Urothelium cell line (cell line): ENCODE measurements around the gene KANTR.
A peak's percentile ranks its signal among the peaks of the same experiment; 100 is the strongest.

Experiments used
- DNase-seq: peaks from one replicate; pipeline ENCODE4 v3.0.0; 2011; ENCODE audit warnings: low spot score, mixed read lengths
- FAIRE-seq: peaks from 2 replicates; lab custom pipeline; 2011; peaks lifted over from hg19 to GRCh38; lab: Jason Lieb, UNC

Gene KANTR

DNA sequence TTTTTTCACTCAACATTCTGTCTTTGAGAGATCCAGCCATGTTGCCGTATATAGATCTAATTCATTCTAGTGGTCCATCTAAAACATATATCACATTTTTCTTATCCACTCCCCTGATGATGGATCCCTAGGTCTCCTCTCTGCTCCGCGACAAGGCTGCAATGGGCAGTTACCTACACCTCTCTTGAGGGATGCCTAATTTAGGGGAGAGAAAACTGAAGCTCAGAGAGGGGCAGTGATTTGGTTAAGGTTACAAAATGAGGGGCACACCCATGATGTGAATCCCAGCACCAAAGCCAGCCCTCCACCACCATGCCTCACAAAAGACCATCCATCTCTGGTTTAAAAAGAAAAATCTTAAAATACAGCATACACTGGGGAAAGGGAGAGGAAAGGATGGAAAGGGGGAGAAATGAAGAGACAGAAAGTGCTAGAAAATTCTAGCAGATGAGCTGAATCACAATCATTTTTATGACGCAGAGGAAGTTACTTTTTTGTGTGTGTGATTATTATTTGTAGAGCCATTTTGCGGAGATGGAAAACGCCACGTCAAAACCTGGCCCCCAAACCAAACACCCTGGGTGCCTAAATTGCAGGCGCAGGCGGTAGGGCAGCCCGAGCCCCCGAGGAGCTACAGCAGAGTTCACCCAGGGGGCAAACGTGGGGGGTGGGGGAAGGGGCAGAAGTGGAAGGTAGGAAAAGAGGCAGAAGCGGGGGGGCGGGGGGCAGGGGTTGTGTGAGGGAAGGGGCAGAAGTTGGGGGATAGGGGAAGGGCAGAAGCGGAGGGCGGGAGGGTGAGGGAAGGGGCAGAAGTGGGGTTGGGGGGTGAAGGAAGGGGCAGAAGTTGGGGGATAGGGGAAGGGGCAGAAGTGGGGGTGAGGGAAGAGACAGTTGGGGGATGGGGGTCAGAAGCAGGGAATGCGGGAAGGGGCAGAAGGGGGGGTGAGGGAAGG lies 13.0 kb upstream of the KANTR start:
- no peak for FAIRE-seq

DNA sequence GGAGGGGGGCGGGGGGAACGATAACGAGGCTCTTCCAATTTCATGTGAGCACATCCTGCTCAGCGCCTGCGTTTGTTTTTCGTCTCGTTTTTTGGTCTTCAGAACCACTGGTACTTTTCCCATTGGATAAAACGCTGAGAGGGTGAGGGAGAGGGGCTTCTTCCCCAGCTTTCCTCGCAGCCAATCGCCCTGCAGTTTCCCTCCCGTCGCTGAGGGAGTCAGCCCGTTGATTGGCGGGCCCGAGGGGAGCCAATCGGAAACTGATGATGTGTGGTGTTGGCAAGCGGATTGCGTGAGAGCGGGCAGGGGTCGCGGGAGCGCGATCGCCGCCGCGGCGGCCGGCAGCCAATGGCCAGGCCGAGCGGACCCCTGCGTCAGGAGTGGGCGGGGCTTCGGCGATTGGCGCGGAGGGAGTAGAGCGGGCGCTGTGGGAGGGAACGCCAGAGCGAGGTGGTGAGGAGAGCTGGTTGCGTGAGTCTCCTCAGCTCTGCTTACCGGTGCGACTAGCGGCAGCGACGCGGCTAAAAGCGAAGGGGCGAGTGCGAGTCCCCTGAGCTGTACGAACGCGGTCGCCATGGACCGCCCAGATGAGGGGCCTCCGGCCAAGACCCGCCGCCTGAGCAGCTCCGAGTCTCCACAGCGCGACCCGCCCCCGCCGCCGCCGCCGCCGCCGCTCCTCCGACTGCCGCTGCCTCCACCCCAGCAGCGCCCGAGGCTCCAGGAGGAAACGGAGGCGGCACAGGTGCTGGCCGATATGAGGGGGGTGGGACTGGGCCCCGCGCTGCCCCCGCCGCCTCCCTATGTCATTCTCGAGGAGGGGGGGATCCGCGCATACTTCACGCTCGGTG lies 11.8 kb upstream of the KANTR start, which contains the start of gene TSPYL2:
TSPYL2 (plus strand) TSS at position 443 of the 848 bp plus-strand sequence; CDS start at position 575, 132 bp downstream.
- DNase-seq, result peak; percentile 96
- peak; percentile 76 for FAIRE-seq

More for the DNA sequence above, 13.0 kb upstream of the KANTR start:
- no peak for DNase-seq

DNA sequence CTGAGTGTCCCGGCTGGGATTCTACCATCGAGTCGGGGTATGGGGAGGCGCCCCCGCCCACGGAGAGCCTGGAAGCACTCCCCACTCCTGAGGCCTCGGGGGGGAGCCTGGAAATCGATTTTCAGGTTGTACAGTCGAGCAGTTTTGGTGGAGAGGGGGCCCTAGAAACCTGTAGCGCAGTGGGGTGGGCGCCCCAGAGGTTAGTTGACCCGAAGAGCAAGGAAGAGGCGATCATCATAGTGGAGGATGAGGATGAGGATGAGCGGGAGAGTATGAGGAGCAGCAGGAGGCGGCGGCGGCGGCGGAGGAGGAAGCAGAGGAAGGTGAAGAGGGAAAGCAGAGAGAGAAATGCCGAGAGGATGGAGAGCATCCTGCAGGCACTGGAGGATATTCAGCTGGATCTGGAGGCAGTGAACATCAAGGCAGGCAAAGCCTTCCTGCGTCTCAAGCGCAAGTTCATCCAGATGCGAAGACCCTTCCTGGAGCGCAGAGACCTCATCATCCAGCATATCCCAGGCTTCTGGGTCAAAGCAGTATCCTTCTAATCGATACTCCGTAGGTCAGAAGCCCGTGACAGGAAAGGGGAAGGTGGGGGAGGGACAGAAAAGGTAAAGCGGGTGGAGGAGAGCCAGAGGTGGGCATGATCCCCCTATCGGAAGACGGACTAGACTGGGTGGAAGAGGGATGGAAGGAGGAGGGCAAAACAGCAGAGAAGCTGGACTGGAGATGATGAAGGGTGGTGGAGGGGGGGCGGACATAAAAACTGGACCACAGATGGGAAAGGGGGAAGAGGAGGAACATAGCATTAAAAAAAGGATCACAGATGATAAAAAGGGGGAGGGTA lies 10.9 kb upstream of the KANTR start:
- no peak for DNase-seq
- FAIRE-seq, result no peak

DNA sequence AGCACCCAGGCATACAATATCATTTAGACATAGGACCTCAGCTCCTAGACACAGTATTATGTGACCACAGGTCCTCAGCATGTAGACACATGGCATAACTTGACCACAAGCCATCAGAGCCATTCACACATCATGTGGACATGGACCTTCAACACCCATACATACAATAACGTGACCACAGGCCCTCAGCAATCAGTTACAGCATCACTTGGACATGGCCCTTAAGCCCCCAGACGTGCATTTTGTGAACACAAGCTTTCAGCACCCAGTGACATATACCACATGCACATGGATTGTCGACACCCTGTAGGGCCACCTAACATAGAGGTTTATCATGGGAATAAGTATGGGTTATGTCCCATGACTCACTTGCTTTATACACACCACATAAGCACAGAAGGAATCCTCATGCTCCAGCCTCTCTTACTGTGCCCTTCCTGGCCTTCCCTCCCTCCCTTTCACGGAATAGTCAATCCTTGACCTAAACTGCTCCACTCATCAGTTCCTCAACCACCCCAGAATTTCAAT lies 9.8 kb upstream of the KANTR start:
- no peak for FAIRE-seq
- DNase-seq, result no peak

DNA sequence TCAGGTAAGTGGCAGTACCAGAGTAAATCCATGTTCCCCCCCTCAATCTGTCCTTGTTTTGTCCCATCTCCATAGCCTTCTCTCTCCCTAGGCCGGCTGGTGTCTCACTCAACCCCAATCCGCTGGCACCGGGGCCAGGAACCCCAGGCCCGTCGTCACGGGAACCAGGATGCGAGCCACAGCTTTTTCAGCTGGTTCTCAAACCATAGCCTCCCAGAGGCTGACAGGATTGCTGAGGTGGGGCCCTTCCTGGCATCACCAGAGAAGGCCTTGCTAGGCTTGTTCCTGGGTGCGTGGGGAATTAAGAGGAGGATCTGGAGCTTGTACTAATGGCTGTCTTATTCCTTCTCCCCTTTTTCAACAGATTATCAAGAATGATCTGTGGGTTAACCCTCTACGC lies 9.1 kb upstream of the KANTR start:
- DNase-seq, result no peak
- no peak for FAIRE-seq

DNA sequence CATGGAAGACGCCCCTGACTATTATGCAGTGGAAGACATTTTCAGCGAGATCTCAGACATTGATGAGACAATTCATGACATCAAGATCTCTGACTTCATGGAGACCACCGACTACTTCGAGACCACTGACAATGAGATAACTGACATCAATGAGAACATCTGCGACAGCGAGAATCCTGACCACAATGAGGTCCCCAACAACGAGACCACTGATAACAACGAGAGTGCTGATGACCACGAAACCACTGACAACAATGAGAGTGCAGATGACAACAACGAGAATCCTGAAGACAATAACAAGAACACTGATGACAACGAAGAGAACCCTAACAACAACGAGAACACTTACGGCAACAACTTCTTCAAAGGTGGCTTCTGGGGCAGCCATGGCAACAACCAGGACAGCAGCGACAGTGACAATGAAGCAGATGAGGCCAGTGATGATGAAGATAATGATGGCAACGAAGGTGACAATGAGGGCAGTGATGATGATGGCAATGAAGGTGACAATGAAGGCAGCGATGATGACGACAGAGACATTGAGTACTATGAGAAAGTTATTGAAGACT lies 8.2 kb upstream of the KANTR start:
- DNase-seq, result no peak
- FAIRE-seq, result no peak

GRCh38 chrX:53086464-53086863 lies 7.5 kb upstream of the KANTR start:
- no peak for DNase-seq
- no peak for FAIRE-seq

DNA sequence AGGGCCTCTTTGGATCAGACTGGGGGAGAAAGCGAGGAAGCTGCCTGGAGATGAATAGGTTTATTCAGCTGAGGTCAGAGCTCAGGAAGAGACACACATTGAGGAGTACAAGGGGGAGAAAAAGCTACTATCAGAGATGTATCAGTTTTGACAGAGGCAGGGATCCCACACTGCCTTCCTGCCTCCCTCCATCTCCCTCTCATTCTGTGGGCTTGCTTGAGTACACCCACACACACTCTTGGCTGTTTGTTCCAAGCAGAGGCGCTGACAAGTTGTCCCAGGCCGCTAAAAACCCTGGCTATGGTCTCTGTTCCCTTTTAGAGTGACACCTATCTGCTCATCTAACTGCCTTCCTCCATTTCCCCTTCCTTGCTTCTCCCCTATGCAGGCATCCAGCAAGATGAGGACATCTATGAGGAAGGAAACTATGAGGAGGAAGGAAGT lies 6.5 kb upstream of the KANTR start:
- DNase-seq (no peak), FAIRE-seq (no peak)

GRCh38 chrX:53088136-53088974 lies 5.6 kb upstream of the KANTR start:
- no peak for FAIRE-seq

GRCh38 chrX:53089224-53089842 lies 4.6 kb upstream of the KANTR start:
- DNase-seq (peak; percentile 40), FAIRE-seq (no peak)

More at GRCh38 chrX:53088136-53088974, 5.6 kb upstream of the KANTR start:
- no peak for DNase-seq

- FAIRE-seq (no peak), DNase-seq (no peak)
Measured at GRCh38 chrX:53089925-53090324, 4.0 kb upstream of the KANTR start.

DNA sequence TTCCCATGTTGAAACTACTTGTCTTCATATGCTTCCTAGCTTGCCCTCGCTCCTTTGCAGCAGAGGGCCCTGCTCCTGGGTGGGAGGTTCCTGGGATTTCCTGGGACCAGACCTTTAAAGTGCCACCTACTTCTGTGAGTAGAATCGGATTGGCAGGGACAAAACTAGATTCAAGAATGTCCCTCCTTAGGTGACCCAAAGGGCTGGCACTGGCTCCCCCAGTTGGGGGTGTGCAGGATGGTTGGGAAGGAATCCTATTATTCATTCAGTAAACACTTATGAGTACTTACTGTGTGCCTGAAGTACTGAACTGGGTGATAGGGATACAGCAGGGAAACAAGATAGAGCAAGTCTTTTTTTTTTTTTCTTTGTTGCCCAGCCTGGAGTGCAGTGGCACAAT lies 2.6 kb upstream of the KANTR start:
- no peak for FAIRE-seq

GRCh38 chrX:53093177-53093655 lies 726 bp upstream of the KANTR start:
- FAIRE-seq (no peak), DNase-seq (peak; percentile 79)

More for the DNA sequence above, 2.6 kb upstream of the KANTR start:
- DNase-seq, result no peak

DNA sequence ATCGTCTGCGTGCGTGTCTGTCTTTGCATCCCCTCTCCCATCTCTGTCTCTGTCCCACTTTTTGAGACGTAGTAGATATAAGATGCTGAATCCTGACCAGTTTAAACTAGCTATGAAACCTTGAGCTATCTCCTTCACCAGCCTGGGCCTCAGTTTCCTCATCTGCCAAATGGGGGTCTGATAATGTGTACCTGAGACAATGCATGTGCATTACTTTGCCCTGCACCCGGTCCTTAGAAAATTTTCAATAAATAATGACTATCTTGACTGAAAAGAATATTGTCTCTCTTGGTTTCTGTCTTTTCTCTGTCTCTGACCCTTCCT lies 602 bp downstream of the KANTR start:
- FAIRE-seq (no peak), DNase-seq (no peak)

DNA sequence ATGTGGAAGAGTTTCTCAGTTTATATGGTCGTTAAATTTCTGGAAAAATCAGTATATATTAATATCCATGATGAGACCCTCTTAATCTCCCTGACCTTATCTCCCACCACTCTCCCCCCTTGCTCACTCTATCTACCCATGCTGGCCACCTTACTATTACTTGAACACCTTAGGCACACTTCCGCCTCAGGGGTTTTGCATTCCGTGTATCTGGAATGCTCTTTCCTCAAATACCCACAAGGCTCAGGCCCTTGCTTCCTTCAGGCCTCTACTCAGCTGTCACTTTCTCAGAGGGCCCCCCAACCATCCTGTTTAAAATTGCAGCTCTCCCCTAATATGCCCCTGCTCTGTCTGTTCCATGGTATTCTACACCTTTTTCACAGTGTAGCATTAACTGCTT lies 1.9 kb downstream of the KANTR start:
- DNase-seq, result no peak
- FAIRE-seq, result no peak

DNA sequence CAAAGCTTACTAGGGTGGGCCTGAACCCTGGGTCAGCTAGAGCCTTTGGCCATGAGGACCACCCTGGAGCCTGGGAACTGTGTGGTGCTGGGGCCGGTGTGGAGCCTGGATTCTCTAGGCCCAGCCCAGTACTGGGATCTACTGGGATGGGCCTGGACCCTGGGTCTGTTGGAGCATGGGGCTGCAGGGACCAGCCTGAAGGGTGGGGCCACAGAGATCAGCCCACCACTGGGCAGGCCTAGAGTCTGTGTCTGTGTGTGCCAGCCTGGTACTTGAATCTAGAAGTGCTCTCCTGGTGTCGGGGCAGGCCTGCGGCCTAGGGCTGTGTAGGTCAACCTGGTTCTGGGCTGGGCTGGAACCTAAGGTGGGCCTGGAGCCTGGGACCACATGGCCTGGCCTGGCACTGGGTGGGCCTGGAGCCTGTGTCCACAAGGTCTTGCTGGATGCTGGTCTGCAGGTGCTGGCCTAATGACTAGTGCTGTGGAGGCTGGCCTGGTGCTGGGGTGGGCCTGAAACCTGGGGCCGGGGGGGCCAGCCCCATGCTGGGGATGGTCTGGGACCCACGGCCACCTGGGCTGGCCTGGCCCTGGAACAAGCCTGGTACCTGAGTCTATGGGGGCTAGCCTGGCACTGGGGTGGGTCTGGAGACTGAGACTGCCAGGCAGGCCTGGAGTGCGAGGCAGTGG lies 21.1 kb downstream of the KANTR start:
- DNase-seq (no peak), FAIRE-seq (no peak)

DNA sequence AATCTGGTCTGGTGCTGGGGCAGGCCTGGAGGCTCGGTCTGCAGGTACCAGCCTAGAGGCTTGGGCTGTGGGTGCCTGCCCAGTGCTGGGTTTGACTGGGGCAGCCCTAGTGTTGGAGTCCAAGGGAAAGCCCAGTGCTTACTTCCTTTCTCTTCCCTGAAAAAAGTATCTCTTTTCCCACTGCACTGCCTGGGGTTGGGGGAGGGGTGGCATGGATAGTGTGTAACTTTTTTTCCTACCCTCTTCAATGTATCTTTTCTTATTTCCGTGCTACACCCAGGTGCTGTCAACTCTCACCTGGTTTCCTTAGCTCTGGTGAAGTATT lies 21.6 kb downstream of the KANTR start:
- FAIRE-seq, result no peak

GRCh38 chrX:53116101-53116500 lies 22.2 kb downstream of the KANTR start:
- DNase-seq (no peak), FAIRE-seq (no peak)

More for the DNA sequence above, 21.6 kb downstream of the KANTR start:
- DNase-seq, result no peak
